IMR-90 (cell line): Measurements from ENCODE around the gene KLHL29. TPM values are rescaled to one million over a fixed set of nuclear protein-coding genes. Genes with fewer than 3 reads are reported as not detected.

Experiments used
- ELK1 ChIP-seq: fragments of 150-350 bp; IDR thresholded peaks from 2 replicates; pipeline ENCODE4 v1.6.1; 2016; ENCODE audit warnings: low read depth, mild to moderate bottlenecking, low read length, moderate library complexity, borderline replicate concordance
- polyA plus RNA-seq, 3 experiments: library from polyadenylated mRNA; depleted of rRNA; stranded (reverse); fragments of >200 nt; gene quantifications; 2 replicates each; pipeline ENCODE4 v1.2.3, GENCODE V29; 2012; ENCODE audit warnings: low replicate concordance in 1 of 3
- total RNA-seq: library from RNA; depleted of rRNA; stranded (reverse); fragments of >200 nt; gene quantifications from 2 replicates; pipeline ENCODE4 v1.2.3, GENCODE V29; 2012

The KLHL29 gene
- total and polyA plus RNA-seq, 2 of the 4 experiments (the other 2 are of a cell fraction), result 2.0 to 8.0 TPM

GRCh38 chr2:23419171-23420090 is 34.5 kb downstream of the KLHL29 start (continued):
- no peak for TF ChIP-seq ELK1
